Right lobe of liver (tissue), 6 donors: ENCODE results near the gene AK5. TPM values are rescaled to one million over a fixed set of nuclear protein-coding genes. Genes with fewer than 3 reads are reported as not detected.

Source experiments
- ATAC-seq, 4 donors: fragments of 200-7000 bp; cut with Tn5 transposase; one replicate each; pipeline ENCODE4 v1.9.1; 2020; ENCODE audit warnings: mild to moderate bottlenecking in 4 of 4, moderate library complexity in 4 of 4
- DNase-seq, 3 donors: peaks; one replicate each; pipeline ENCODE4 v3.0.0-alpha.2; 2020
- H3K27ac ChIP-seq, 3 donors: fragments of 200-600 bp; one replicate each; pipeline ENCODE4 v1.8.0; 2022
- H3K27me3 ChIP-seq, 2 donors: fragments of 200-600 bp; one replicate each; pipeline ENCODE4 v1.8.0; 2022
- H3K36me3 ChIP-seq, 4 donors: fragments of 200-600 bp; sonication (generic) in 1 of 4; one replicate each; pipeline versions ENCODE4 v1.5.1 to v1.8.0; 2017 to 2022; ENCODE audit warnings: control low read depth in 1 of 4
- H3K4me1 ChIP-seq, 4 donors: fragments of 200-600 bp; sonication (generic) in 1 of 4; one replicate each; pipeline versions ENCODE4 v1.5.1 to v1.8.0; 2017 to 2022; ENCODE audit warnings: control low read depth in 1 of 4
- H3K4me3 ChIP-seq, 3 donors: fragments of 200-600 bp; one replicate each; pipeline ENCODE4 v1.8.0; 2022
- H3K9me3 ChIP-seq, 4 donors: fragments of 200-600 bp; sonication (generic) in 1 of 4; one replicate each; pipeline versions ENCODE4 v1.5.1 to v1.8.0; 2017 to 2022; ENCODE audit warnings: control low read depth in 1 of 4
- CTCF ChIP-seq, 4 donors: fragments of 200-600 bp in 3 of 4; fragments of 450-650 bp in 1 of 4; IDR thresholded peaks; one replicate each; pipeline versions ENCODE4 v1.5.1 to v1.8.0; 2016 to 2022; ENCODE audit warnings: antibody characterized with exemption in 4 of 4, mild to moderate bottlenecking in 2 of 4
- POLR2A ChIP-seq: fragments of 450-650 bp; IDR thresholded peaks from one replicate; pipeline ENCODE4 v1.6.1; 2017; ENCODE audit warnings: antibody characterized with exemption, mild to moderate bottlenecking
- WGBS: methylation state at CpG from one replicate; pipeline ENCODE4 v1.1.6; 2018; ENCODE audit warnings: low coverage, low lambda C conversion rate; ENCODE audit not compliant: insufficient coverage; ENCODE audit errors: missing lambda C conversion rate; 5-methylcytosine and 5-hydroxymethylcytosine counted together
- intact Hi-C, 2 donors: fragments of 100-400 bp; cut with DNase I; formaldehyde crosslinking; loops; one replicate each; pipeline versions ENCODE4 v1.11.2 to v1.14.1; 2022
- total RNA-seq, 6 experiments: library from RNA; depleted of rRNA in 2 of 6; stranded (reverse); fragments of >200 nt in 2 of 6; fragmentation: NEBNext Ultra II Directional in 3 of 6; extraction: Animal tissue kit (Norgen Biotek cat#: 25700) in 3 of 6; gene quantifications; one replicate each; pipeline versions ENCODE4 v1.1.0 to v1.2.4, GENCODE V29; 2016 to 2023
- donor health status: DM: no; HTN: yes; CAD: no.
- donor health status: DM: no; HTN: no; CAD: no.
- donor health status: DM: no; HTN: no; CAD: no.
- donor health status: DM: no; HTN: yes; CAD: no.
- donor health status: DM: no; HTN: yes; CAD: no.

Gene AK5
- total RNA-seq, 6 experiments from 2014 or later = 0.47 to 0.53 TPM; not detected in 4

- ATAC-seq (no peak), DNase-seq (no peak)
- Histone ChIP-seq H3K4me3 (no peak overlapping the region), H3K4me1 (no peaks in the 10 kb centered on the region), H3K36me3 (no peaks in the 10 kb centered on the region), H3K9me3 (no peaks in the 10 kb centered on the region), H3K27ac (no peak overlapping the region), H3K27me3 (no peaks in the 10 kb centered on the region)
- intact Hi-C loops = no loop called here
- 41% methylated on average over 9 of the region's 9 CpGs for WGBS
- TF ChIP-seq POLR2A = no peak
- no peak for TF ChIP-seq CTCF (IDR thresholded peaks at IDR 0.05)
Observed at GRCh38 chr1:77553568-77554291, 271.9 kb downstream of the AK5 start.

- intact Hi-C loops = no loop called here
- Histone ChIP-seq H3K4me1 (no peaks in the 10 kb centered on the region), H3K4me3 (no peak overlapping the region), H3K9me3 (no peaks in the 10 kb centered on the region), H3K36me3 (no peaks in the 10 kb centered on the region), H3K27me3 (no peaks in the 10 kb centered on the region), H3K27ac (no peak overlapping the region)
- 35% methylated on average over 1 of the region's 1 CpG for WGBS
- DNase-seq (no peak), ATAC-seq (no peak)
- TF ChIP-seq POLR2A = no peak
- TF ChIP-seq CTCF (IDR thresholded peaks at IDR 0.05) = no peak
Observed at GRCh38 chr1:77556045-77556444, 274.2 kb downstream of the AK5 start.

GRCh38 chr1:77557053-77557452 lies 275.2 kb downstream of the AK5 start:
- Histone ChIP-seq H3K27ac (no peak overlapping the region), H3K9me3 (no peaks in the 10 kb centered on the region), H3K4me3 (no peak overlapping the region), H3K27me3 (no peaks in the 10 kb centered on the region), H3K4me1 (no peaks in the 10 kb centered on the region), H3K36me3 (no peaks in the 10 kb centered on the region)
- peak in 1 of 4 donors; percentile 21 for ATAC-seq
- 87% methylated on average over 4 of the region's 4 CpGs for WGBS
- intact Hi-C loops = no loop called here
- TF ChIP-seq CTCF (IDR thresholded peaks at IDR 0.05) (no peak), POLR2A (no peak)
- DNase-seq = no peak

- Histone ChIP-seq H3K27ac (no peak overlapping the region), H3K27me3 (no peaks in the 10 kb centered on the region), H3K4me3 (no peak overlapping the region), H3K36me3 (no peaks in the 10 kb centered on the region), H3K4me1 (no peaks in the 10 kb centered on the region), H3K9me3 (no peaks in the 10 kb centered on the region)
- no peak for TF ChIP-seq CTCF (IDR thresholded peaks at IDR 0.05)
- no peak for TF ChIP-seq POLR2A
- DNase-seq = no peak
- peak in 2 of 4 donors; percentile 12 to 38 for ATAC-seq
- intact Hi-C loops = no loop called here
- WGBS = 95% methylated on average over 5 of the region's 5 CpGs
Observed at GRCh38 chr1:77558591-77559164, 276.9 kb downstream of the AK5 start.
